ENCODE results near the gene RASL10A.

DNA sequence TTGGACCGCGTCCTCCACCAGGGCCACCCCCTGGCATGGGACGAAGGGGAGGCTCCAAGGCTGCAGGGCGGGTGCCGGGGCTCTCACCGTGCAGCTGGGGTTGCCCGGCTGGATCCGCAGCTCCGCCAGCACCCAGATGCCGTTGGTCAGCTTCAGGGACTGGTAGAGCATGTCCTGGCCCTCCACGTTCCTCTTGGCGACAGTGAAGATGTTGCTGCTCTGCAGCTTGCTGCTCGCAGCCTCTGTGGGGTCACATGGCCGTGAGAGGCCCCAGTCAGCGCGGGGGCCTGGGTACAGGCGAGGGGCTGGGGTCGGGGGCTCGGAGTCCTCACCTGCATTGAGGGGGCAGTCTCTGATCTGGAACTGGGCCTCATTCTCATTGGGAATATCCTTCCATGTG is 14.8 kb upstream of the RASL10A start:
- TF ChIP-seq, protein P1, sequence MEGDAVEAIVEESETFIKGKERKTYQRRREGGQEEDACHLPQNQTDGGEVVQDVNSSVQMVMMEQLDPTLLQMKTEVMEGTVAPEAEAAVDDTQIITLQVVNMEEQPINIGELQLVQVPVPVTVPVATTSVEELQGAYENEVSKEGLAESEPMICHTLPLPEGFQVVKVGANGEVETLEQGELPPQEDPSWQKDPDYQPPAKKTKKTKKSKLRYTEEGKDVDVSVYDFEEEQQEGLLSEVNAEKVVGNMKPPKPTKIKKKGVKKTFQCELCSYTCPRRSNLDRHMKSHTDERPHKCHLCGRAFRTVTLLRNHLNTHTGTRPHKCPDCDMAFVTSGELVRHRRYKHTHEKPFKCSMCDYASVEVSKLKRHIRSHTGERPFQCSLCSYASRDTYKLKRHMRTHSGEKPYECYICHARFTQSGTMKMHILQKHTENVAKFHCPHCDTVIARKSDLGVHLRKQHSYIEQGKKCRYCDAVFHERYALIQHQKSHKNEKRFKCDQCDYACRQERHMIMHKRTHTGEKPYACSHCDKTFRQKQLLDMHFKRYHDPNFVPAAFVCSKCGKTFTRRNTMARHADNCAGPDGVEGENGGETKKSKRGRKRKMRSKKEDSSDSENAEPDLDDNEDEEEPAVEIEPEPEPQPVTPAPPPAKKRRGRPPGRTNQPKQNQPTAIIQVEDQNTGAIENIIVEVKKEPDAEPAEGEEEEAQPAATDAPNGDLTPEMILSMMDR (conservative IDR thresholded peaks at IDR 0.05 in 1 of 2, IDR thresholded peaks at IDR 0.05 in 1 of 2; ENCODE audit: low read depth in 1 of 2, low read length in 2 of 2): no peak
- TF ChIP-seq EZH2 (IDR thresholded peaks at IDR 0.05; ENCODE audit: low read length, missing control alignments): no peak

Measured in fibroblast of lung (primary cell).